Measurements from ENCODE around the gene ACOT11.

The ACOT11 gene

GRCh38 chr1:54567961-54568360, 19.9 kb downstream of the ACOT11 start:
- Histone ChIP-seq H3K4me3 (ENCODE audit: extremely low read depth, insufficient read depth, low read length, poor library complexity, severe bottlenecking) (no peak overlapping the region), H3K9me3 (ENCODE audit: control insufficient read depth, low read length) (no peaks in the 10 kb centered on the region), H3K36me3 (ENCODE audit: control insufficient read depth, insufficient read depth, low read length) (no peaks in the 10 kb centered on the region), H3K4me1 (ENCODE audit: control insufficient read depth, insufficient read depth, low read length, poor library complexity, severe bottlenecking) (peaks cover 24% of the 10 kb centered on the region), H3K27ac (ENCODE audit: low read depth, low read length, severe bottlenecking) (no peak overlapping the region)
- WGBS, 2 experiments (ENCODE audit: insufficient coverage in 2 of 2), result 71 to 78% methylated on average over 4 of the region's 5 CpGs

DNA sequence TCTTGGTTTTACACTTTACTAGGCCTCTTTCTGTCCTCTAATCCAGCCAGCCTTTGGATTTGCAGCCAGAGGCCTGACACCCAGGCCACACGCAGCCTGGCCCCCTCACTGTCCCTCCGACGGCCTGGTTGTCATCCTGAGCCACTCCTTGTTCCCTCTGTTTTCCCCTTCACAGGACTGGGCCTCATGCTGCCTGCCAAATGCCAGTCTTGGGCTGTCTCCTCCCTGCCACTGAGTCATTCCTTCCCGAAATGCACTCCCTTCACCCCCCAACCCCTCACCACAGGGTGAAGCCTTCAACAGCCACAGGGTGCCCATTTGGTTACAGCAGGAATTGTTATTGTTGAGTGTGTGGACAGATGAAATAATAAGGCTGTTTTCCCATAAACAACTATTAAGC, 21.3 kb downstream of the ACOT11 start:
- 30 to 54% methylated on average over 2 to 3 of the region's 4 CpGs for WGBS, 2 experiments (ENCODE audit: insufficient coverage in 2 of 2)
- Histone ChIP-seq H3K4me1 (ENCODE audit: control insufficient read depth, insufficient read depth, low read length, poor library complexity, severe bottlenecking) (peaks cover 24% of the 10 kb centered on the region), H3K9me3 (ENCODE audit: control insufficient read depth, low read length) (no peaks in the 10 kb centered on the region), H3K36me3 (ENCODE audit: control insufficient read depth, insufficient read depth, low read length) (no peaks in the 10 kb centered on the region), H3K4me3 (ENCODE audit: extremely low read depth, insufficient read depth, low read length, poor library complexity, severe bottlenecking) (no peak overlapping the region), H3K27ac (ENCODE audit: low read depth, low read length, severe bottlenecking) (no peak overlapping the region)

GRCh38 chr1:54570161-54570560, 22.1 kb downstream of the ACOT11 start:
- H3K4me1 ChIP-seq (ENCODE audit: control insufficient read depth, insufficient read depth, low read length, poor library complexity, severe bottlenecking), result peaks cover 28% of the 10 kb centered on the region
- 93% methylated on average over 4 to 5 of the region's 5 CpGs for WGBS, 2 experiments (ENCODE audit: insufficient coverage in 2 of 2)
- H3K9me3 ChIP-seq (ENCODE audit: control insufficient read depth, low read length), result no peaks in the 10 kb centered on the region

DNA sequence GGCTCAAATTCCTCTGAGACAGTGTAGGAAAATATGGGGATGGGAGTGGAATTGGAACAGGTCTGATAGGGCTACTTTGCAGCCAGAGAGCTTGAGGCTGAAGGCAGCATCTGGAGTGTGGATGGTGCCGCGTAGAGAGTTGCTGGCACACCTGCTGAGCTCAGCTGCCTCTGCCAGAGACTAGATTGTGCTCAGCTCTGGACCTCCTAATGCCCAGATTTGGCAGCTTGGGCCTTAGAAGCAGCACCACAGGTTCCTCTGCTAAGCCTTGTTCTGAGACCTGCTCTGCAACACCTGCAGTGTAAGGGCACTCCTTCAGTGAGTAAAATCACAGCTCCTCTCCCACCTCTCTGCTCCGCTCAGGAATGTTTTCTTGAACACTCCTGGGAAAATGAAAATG, 23.3 kb downstream of the ACOT11 start:
- Histone ChIP-seq H3K27ac (ENCODE audit: low read depth, low read length, severe bottlenecking) (peak overlapping the region; percentile 62), H3K4me1 (ENCODE audit: control insufficient read depth, insufficient read depth, low read length, poor library complexity, severe bottlenecking) (peaks cover 30% of the 10 kb centered on the region), H3K36me3 (ENCODE audit: control insufficient read depth, insufficient read depth, low read length) (no peaks in the 10 kb centered on the region), H3K9me3 (ENCODE audit: control insufficient read depth, low read length) (no peaks in the 10 kb centered on the region), H3K4me3 (ENCODE audit: extremely low read depth, insufficient read depth, low read length, poor library complexity, severe bottlenecking) (no peak overlapping the region)
- WGBS, 2 experiments (ENCODE audit: insufficient coverage in 2 of 2), result 82 to 92% methylated on average over 2 of the region's 3 CpGs

More at GRCh38 chr1:54570161-54570560, 22.1 kb downstream of the ACOT11 start:
- Histone ChIP-seq H3K4me3 (ENCODE audit: extremely low read depth, insufficient read depth, low read length, poor library complexity, severe bottlenecking) (no peak overlapping the region), H3K36me3 (ENCODE audit: control insufficient read depth, insufficient read depth, low read length) (no peaks in the 10 kb centered on the region), H3K27ac (ENCODE audit: low read depth, low read length, severe bottlenecking) (no peak overlapping the region)

DNA sequence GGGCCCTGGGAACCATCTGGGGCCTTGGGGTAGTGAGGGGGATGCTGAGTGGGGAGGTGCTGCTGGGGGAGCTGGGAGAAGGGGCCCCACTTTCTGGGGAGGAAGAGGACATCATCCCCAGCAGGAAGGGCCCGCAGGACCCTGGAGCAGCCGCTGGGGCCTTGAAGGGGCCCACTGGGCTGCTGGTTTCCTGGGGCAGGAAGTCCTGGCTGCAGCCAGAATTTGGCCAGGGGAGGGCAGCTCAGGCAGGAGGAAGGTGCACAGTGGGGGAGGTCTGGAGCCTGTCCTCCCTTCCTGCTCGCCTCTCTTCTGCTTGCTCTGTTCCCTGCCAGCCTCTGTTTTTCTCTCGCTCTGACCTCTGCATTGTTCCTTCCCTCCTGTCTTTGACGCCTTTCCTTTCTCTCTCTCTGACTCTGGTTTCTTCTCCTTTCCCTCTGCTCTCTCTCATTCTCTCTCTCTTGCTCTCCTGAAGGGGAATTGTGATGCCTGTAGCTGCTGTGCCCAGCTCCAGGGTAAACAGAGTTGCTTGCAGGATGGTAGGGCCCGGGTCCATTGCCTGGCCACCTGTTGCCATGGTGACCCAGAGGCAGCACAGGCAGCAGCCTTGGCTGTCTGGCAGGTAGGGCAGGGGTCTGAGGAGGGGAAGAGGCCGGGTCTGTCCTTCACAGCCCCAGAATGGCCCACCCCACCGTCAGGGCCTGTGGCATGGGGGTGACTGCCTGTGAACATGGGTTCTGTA, 23.9 kb downstream of the ACOT11 start:
- no peak overlapping the region for H3K4me3 ChIP-seq (ENCODE audit: extremely low read depth, insufficient read depth, low read length, poor library complexity, severe bottlenecking)
- H3K27ac ChIP-seq (ENCODE audit: low read depth, low read length, severe bottlenecking), result peak overlapping the region; percentile 62
- 25 to 31% methylated on average over 6 of the region's 8 CpGs for WGBS, 2 experiments (ENCODE audit: insufficient coverage in 2 of 2)
- H3K36me3 ChIP-seq (ENCODE audit: control insufficient read depth, insufficient read depth, low read length), result no peaks in the 10 kb centered on the region
- peaks cover 30% of the 10 kb centered on the region for H3K4me1 ChIP-seq (ENCODE audit: control insufficient read depth, insufficient read depth, low read length, poor library complexity, severe bottlenecking)
- H3K9me3 ChIP-seq (ENCODE audit: control insufficient read depth, low read length), result no peaks in the 10 kb centered on the region

GRCh38 chr1:54572542-54572850, 24.5 kb downstream of the ACOT11 start:
- WGBS, 2 experiments (ENCODE audit: insufficient coverage in 2 of 2), result 93 to 94% methylated on average over 3 of the region's 3 CpGs
- H3K27ac ChIP-seq (ENCODE audit: low read depth, low read length, severe bottlenecking), result peak overlapping the region; percentile 62
- peaks cover 30% of the 10 kb centered on the region for H3K4me1 ChIP-seq (ENCODE audit: control insufficient read depth, insufficient read depth, low read length, poor library complexity, severe bottlenecking)

GRCh38 chr1:54574158-54574778, 26.2 kb downstream of the ACOT11 start:
- 94 to 96% methylated on average over 8 to 9 of the region's 12 CpGs for WGBS, 2 experiments (ENCODE audit: insufficient coverage in 2 of 2)
- Histone ChIP-seq H3K9me3 (ENCODE audit: control insufficient read depth, low read length) (no peaks in the 10 kb centered on the region), H3K4me1 (ENCODE audit: control insufficient read depth, insufficient read depth, low read length, poor library complexity, severe bottlenecking) (peaks cover 28% of the 10 kb centered on the region), H3K4me3 (ENCODE audit: extremely low read depth, insufficient read depth, low read length, poor library complexity, severe bottlenecking) (no peak overlapping the region), H3K36me3 (ENCODE audit: control insufficient read depth, insufficient read depth, low read length) (no peaks in the 10 kb centered on the region), H3K27ac (ENCODE audit: low read depth, low read length, severe bottlenecking) (no peak overlapping the region)

More at GRCh38 chr1:54572542-54572850, 24.5 kb downstream of the ACOT11 start:
- H3K36me3 ChIP-seq (ENCODE audit: control insufficient read depth, insufficient read depth, low read length), result no peaks in the 10 kb centered on the region
- H3K4me3 ChIP-seq (ENCODE audit: extremely low read depth, insufficient read depth, low read length, poor library complexity, severe bottlenecking), result no peak overlapping the region
- no peaks in the 10 kb centered on the region for H3K9me3 ChIP-seq (ENCODE audit: control insufficient read depth, low read length)

DNA sequence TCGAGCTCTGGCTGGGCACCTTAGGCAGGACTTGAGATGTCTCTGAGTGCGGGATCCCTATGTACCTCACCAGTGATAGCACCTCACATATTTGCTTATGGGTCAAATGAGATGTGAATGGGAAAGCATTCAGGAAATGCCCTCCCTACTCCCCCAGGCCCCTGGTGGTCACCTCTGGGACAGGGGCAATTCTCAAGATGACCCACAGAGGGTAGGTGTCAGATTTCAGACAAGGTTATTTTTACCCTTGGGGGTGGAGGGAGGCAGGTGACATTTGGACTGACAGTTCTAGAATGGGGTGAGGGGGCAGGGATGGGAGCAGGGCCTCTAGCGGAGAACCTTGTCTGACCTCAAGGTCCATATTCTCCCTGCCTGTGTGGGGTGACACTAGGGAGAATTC, 27.1 kb downstream of the ACOT11 start:
- Histone ChIP-seq H3K9me3 (ENCODE audit: control insufficient read depth, low read length) (no peaks in the 10 kb centered on the region), H3K4me1 (ENCODE audit: control insufficient read depth, insufficient read depth, low read length, poor library complexity, severe bottlenecking) (peaks cover 28% of the 10 kb centered on the region), H3K4me3 (ENCODE audit: extremely low read depth, insufficient read depth, low read length, poor library complexity, severe bottlenecking) (no peak overlapping the region), H3K36me3 (ENCODE audit: control insufficient read depth, insufficient read depth, low read length) (no peaks in the 10 kb centered on the region), H3K27ac (ENCODE audit: low read depth, low read length, severe bottlenecking) (peak overlapping the region; percentile 16)
- WGBS, 2 experiments (ENCODE audit: insufficient coverage in 2 of 2), result 88% methylated on average over 3 of the region's 3 CpGs; no CpG with 5 or more reads in 1 of the 2 experiments

GRCh38 chr1:54575605-54576290, 27.7 kb downstream of the ACOT11 start:
- H3K27ac ChIP-seq (ENCODE audit: low read depth, low read length, severe bottlenecking), result peak overlapping the region; percentile 16
- H3K9me3 ChIP-seq (ENCODE audit: control insufficient read depth, low read length), result no peaks in the 10 kb centered on the region
- H3K4me1 ChIP-seq (ENCODE audit: control insufficient read depth, insufficient read depth, low read length, poor library complexity, severe bottlenecking), result peaks cover 28% of the 10 kb centered on the region
- WGBS, 2 experiments (ENCODE audit: insufficient coverage in 2 of 2), result 85 to 91% methylated on average over 7 to 8 of the region's 8 CpGs
- H3K4me3 ChIP-seq (ENCODE audit: extremely low read depth, insufficient read depth, low read length, poor library complexity, severe bottlenecking), result no peak overlapping the region
- no peaks in the 10 kb centered on the region for H3K36me3 ChIP-seq (ENCODE audit: control insufficient read depth, insufficient read depth, low read length)

DNA sequence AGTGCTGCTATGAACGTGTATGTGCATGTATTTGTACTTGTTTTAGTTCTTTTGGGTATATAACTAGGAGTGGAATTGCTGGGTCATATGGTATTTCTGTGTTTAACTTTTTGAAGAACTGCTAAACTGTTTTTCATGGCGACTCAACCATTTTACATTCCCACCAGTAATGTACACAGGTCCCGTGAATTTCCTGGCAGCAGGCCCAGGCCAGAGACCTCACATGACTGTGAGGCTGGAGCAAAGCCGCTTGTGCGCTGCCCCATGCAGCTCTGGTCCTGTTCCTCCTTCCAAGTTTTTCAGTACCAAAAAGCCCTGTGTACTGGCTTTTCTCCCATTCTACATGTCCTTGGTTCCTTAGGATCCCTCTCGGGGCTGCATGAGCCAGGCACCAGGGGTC, 29.6 kb downstream of the ACOT11 start:
- peaks cover 15% of the 10 kb centered on the region for H3K4me1 ChIP-seq (ENCODE audit: control insufficient read depth, insufficient read depth, low read length, poor library complexity, severe bottlenecking)
- no peak overlapping the region for H3K27ac ChIP-seq (ENCODE audit: low read depth, low read length, severe bottlenecking)
- 92 to 94% methylated on average over 6 of the region's 6 CpGs for WGBS, 2 experiments (ENCODE audit: insufficient coverage in 2 of 2)
- H3K4me3 ChIP-seq (ENCODE audit: extremely low read depth, insufficient read depth, low read length, poor library complexity, severe bottlenecking), result no peak overlapping the region
- H3K36me3 ChIP-seq (ENCODE audit: control insufficient read depth, insufficient read depth, low read length), result no peaks in the 10 kb centered on the region
- H3K9me3 ChIP-seq (ENCODE audit: control insufficient read depth, low read length), result no peaks in the 10 kb centered on the region
